ENCODE data around the gene AGAP1. TPM values are rescaled to one million over a fixed set of nuclear protein-coding genes. Genes with fewer than 3 reads are reported as not detected.

AGAP1 gene
- polyA plus RNA-seq, 1 donor from 2014 or later: 17.4 TPM

DNA sequence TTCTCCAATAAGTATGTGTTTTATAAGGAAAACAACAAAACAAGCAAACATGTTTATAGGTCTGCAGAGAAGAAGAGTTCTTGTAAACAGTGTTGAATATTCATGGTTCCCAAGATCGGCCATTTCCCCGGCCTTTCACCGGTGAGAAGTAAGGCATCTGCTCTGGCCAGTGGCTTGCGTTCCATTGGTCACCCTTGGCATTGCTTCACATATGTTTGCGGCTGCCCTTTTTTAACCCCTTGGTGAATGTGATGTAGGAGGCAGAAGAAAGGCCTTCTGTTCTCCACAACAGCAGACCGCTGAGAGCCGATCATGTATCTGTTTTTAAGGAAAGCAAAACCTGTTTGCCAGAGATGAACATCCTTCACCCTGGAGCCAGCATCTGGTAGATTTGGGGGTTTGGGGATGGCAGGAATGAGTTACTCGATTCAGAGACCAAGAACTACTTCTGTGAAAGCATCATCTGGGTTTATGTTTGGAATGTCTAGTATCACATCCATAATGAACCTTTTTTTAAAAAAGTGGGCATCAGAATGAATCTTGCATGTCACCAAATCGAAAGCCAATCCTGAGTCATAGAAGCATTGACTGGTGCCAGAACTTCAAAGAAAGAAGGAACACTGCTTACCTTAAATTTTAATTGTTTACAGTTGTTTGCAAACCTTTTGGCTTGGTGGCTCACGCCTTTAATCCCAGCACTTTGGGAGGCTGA is 112.3 kb downstream of the AGAP1 start:
- TF ChIP-seq TAF1 (IDR thresholded peaks at IDR 0.05; ENCODE audit: low read depth): peak; percentile 22
- TF ChIP-seq, protein P1, sequence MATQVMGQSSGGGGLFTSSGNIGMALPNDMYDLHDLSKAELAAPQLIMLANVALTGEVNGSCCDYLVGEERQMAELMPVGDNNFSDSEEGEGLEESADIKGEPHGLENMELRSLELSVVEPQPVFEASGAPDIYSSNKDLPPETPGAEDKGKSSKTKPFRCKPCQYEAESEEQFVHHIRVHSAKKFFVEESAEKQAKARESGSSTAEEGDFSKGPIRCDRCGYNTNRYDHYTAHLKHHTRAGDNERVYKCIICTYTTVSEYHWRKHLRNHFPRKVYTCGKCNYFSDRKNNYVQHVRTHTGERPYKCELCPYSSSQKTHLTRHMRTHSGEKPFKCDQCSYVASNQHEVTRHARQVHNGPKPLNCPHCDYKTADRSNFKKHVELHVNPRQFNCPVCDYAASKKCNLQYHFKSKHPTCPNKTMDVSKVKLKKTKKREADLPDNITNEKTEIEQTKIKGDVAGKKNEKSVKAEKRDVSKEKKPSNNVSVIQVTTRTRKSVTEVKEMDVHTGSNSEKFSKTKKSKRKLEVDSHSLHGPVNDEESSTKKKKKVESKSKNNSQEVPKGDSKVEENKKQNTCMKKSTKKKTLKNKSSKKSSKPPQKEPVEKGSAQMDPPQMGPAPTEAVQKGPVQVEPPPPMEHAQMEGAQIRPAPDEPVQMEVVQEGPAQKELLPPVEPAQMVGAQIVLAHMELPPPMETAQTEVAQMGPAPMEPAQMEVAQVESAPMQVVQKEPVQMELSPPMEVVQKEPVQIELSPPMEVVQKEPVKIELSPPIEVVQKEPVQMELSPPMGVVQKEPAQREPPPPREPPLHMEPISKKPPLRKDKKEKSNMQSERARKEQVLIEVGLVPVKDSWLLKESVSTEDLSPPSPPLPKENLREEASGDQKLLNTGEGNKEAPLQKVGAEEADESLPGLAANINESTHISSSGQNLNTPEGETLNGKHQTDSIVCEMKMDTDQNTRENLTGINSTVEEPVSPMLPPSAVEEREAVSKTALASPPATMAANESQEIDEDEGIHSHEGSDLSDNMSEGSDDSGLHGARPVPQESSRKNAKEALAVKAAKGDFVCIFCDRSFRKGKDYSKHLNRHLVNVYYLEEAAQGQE (IDR thresholded peaks at IDR 0.05; ENCODE audit: borderline replicate concordance): no peak
- Histone ChIP-seq H3K4me2 (ENCODE audit: low read length) (peak overlapping the region; percentile 62), H3K36me3 (ENCODE audit: insufficient read depth, low read length) (no peaks in the 10 kb centered on the region), H3K27me3 (ENCODE audit: insufficient read depth, low read depth, low read length) (no peaks in the 10 kb centered on the region), H3K4me3 (ENCODE audit: low read length) (peak overlapping the region; percentile 51), H3K9me2 (ENCODE audit: insufficient read depth, low read length) (no peaks in the 10 kb centered on the region), H3F3A (ENCODE audit: insufficient read depth, low read length, poor library complexity, severe bottlenecking) (no peaks in the 10 kb centered on the region), H4K20me1 (ENCODE audit: insufficient read depth) (no peaks in the 10 kb centered on the region), H3K9ac (ENCODE audit: low read length) (peak overlapping the region; percentile 35), H3K79me2 (replicated peaks; ENCODE audit: insufficient read depth, low read length) (peaks cover 16% of the 10 kb centered on the region), H3K9me3 (ENCODE audit: low read length) (no peaks in the 10 kb centered on the region), H2AFZ (ENCODE audit: low read depth, low read length) (no peak overlapping the region), H3K27ac (ENCODE audit: low read length) (peak overlapping the region; percentile 25)

DNA sequence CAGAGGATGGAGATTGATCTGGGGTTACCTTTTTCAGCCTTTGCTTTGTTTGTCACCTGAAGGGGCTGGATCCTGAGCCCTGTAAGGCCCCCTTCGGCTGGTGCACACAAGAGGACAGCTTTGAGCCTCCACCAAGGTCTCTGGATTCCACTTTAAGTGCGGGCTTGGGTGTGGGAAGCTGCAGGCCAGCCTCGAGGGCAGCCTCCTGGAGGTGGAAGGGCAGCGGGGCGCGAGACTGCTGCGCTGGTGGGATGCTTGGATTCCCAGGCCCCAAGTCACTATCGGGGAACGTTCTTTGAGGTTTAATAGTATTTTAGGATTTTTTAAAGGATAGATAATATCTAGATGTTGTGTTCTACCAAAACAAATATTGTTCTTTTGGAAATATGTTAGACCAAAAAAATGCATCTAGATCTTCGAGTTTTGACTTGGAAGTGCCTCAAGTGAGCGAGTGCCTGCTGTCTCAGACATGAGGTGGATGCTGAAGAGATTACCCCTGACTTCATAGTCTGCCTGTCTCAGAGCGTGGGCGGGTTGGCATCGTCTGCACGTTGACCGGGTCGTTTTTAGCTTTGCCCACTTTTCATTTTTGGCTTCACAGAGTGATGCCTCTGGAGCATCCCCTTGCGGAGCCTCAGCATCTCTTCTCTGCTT is 113.8 kb downstream of the AGAP1 start:
- H3F3A ChIP-seq (ENCODE audit: insufficient read depth, low read length, poor library complexity, severe bottlenecking): peaks cover 4% of the 10 kb centered on the region
- TF ChIP-seq EP300 (conservative IDR thresholded peaks at IDR 0.05; ENCODE audit: poor library complexity, severe bottlenecking) (no peak), TAF1 (IDR thresholded peaks at IDR 0.05; ENCODE audit: low read depth) (no peak), POLR2AphosphoS5 (IDR thresholded peaks at IDR 0.05) (no peak), RAD21 (conservative IDR thresholded peaks at IDR 0.05) (no peak), EZH2 (IDR thresholded peaks at IDR 0.05; ENCODE audit: borderline replicate concordance, insufficient read depth, low read length, poor library complexity, severe bottlenecking) (no peak), SMC3 (conservative IDR thresholded peaks at IDR 0.05; ENCODE audit: poor library complexity) (no peak), MXI1 (conservative IDR thresholded peaks at IDR 0.05; ENCODE audit: poor library complexity, severe bottlenecking) (no peak)
- TF ChIP-seq, protein P1 (IDR thresholded peaks at IDR 0.05; ENCODE audit: borderline replicate concordance): no peak
- TF ChIP-seq, protein P2, sequence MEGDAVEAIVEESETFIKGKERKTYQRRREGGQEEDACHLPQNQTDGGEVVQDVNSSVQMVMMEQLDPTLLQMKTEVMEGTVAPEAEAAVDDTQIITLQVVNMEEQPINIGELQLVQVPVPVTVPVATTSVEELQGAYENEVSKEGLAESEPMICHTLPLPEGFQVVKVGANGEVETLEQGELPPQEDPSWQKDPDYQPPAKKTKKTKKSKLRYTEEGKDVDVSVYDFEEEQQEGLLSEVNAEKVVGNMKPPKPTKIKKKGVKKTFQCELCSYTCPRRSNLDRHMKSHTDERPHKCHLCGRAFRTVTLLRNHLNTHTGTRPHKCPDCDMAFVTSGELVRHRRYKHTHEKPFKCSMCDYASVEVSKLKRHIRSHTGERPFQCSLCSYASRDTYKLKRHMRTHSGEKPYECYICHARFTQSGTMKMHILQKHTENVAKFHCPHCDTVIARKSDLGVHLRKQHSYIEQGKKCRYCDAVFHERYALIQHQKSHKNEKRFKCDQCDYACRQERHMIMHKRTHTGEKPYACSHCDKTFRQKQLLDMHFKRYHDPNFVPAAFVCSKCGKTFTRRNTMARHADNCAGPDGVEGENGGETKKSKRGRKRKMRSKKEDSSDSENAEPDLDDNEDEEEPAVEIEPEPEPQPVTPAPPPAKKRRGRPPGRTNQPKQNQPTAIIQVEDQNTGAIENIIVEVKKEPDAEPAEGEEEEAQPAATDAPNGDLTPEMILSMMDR (IDR thresholded peaks at IDR 0.05; ENCODE audit: poor library complexity, severe bottlenecking): no peak
- no peaks in the 10 kb centered on the region for H4K20me1 ChIP-seq (ENCODE audit: insufficient read depth)
- no peak overlapping the region for H3K4me2 ChIP-seq (ENCODE audit: low read length)
- H3K9me3 ChIP-seq (ENCODE audit: low read length): no peaks in the 10 kb centered on the region
- H3K79me2 ChIP-seq (replicated peaks; ENCODE audit: insufficient read depth, low read length): peaks cover 12% of the 10 kb centered on the region
- no peaks in the 10 kb centered on the region for H3K36me3 ChIP-seq (ENCODE audit: insufficient read depth, low read length)
- H2AFZ ChIP-seq (ENCODE audit: low read depth, low read length): no peak overlapping the region
- no peak overlapping the region for H3K27ac ChIP-seq (ENCODE audit: low read length)
- no peaks in the 10 kb centered on the region for H3K27me3 ChIP-seq (ENCODE audit: insufficient read depth, low read depth, low read length)
- no peak overlapping the region for H3K4me3 ChIP-seq (ENCODE audit: low read length)
- no peak overlapping the region for H3K9ac ChIP-seq (ENCODE audit: low read length)
- H3K9me2 ChIP-seq (ENCODE audit: insufficient read depth, low read length): no peaks in the 10 kb centered on the region

Measured in neural cell (in vitro differentiated cells).